Measurements from ENCODE around the gene RAMP1.

RAMP1 gene

GRCh38 chr2:237909801-237910475, 50.5 kb downstream of the RAMP1 start:
- H3K27me3 ChIP-seq (ENCODE audit: insufficient read depth, low read length, poor library complexity, severe bottlenecking) = no peaks in the 10 kb centered on the region
- H2AFZ ChIP-seq (ENCODE audit: low read length) = no peak overlapping the region
- H3F3A ChIP-seq (ENCODE audit: low read depth) = 0 out of 2 replicates have a peak, but pooled peaks cover 4% of the 10 kb centered on the region
- no peaks in the 10 kb centered on the region for H3K9me2 ChIP-seq (replicated peaks; ENCODE audit: low read depth, low read length)
- TF ChIP-seq EZH2phosphoT487 (IDR thresholded peaks at IDR 0.05; ENCODE audit: borderline replicate concordance) = no peak
- no peak for TF ChIP-seq CTCF (conservative IDR thresholded peaks at IDR 0.05; ENCODE audit: low read length)
- H3K36me3 ChIP-seq (ENCODE audit: insufficient read depth, low read length) = no peaks in the 10 kb centered on the region
- no peak overlapping the region for H3K9ac ChIP-seq (ENCODE audit: low read depth, low read length, poor library complexity, severe bottlenecking)
- H3K9me3 ChIP-seq (ENCODE audit: insufficient read depth, low read depth, low read length) = peaks cover 11% of the 10 kb centered on the region
- no peaks in the 10 kb centered on the region for H4K20me1 ChIP-seq (ENCODE audit: insufficient read depth, low read length, poor library complexity, severe bottlenecking)
- H3K79me2 ChIP-seq (ENCODE audit: insufficient read depth, low read length) = no peaks in the 10 kb centered on the region
- no peak overlapping the region for H3K4me2 ChIP-seq (ENCODE audit: low read depth, low read length, poor library complexity, severe bottlenecking)
- peaks cover 13% of the 10 kb centered on the region for H3K4me1 ChIP-seq (ENCODE audit: insufficient read depth, low read length, poor library complexity, severe bottlenecking)
- no peak overlapping the region for H3K4me3 ChIP-seq (ENCODE audit: low read length, poor library complexity, severe bottlenecking)

- H3K4me3 ChIP-seq (ENCODE audit: low read length, poor library complexity, severe bottlenecking) = no peak overlapping the region
- H4K20me1 ChIP-seq (ENCODE audit: insufficient read depth, low read length, poor library complexity, severe bottlenecking) = no peaks in the 10 kb centered on the region
- no peaks in the 10 kb centered on the region for H3K27me3 ChIP-seq (ENCODE audit: insufficient read depth, low read length, poor library complexity, severe bottlenecking)
- H3K79me2 ChIP-seq (ENCODE audit: insufficient read depth, low read length) = no peaks in the 10 kb centered on the region
- H3F3A ChIP-seq (ENCODE audit: low read depth) = no peaks in the 10 kb centered on the region
- no peak overlapping the region for H2AFZ ChIP-seq (ENCODE audit: low read length)
- H3K9ac ChIP-seq (ENCODE audit: low read depth, low read length, poor library complexity, severe bottlenecking) = no peak overlapping the region
- TF ChIP-seq EZH2phosphoT487 (IDR thresholded peaks at IDR 0.05; ENCODE audit: borderline replicate concordance) (no peak), CTCF (conservative IDR thresholded peaks at IDR 0.05; ENCODE audit: low read length) (no peak)
- H3K4me2 ChIP-seq (ENCODE audit: low read depth, low read length, poor library complexity, severe bottlenecking) = no peak overlapping the region
- H3K9me2 ChIP-seq (replicated peaks; ENCODE audit: low read depth, low read length) = no peaks in the 10 kb centered on the region
- H3K36me3 ChIP-seq (ENCODE audit: insufficient read depth, low read length) = no peaks in the 10 kb centered on the region
- H3K4me1 ChIP-seq (ENCODE audit: insufficient read depth, low read length, poor library complexity, severe bottlenecking) = peaks cover 10% of the 10 kb centered on the region
- peaks cover 11% of the 10 kb centered on the region for H3K9me3 ChIP-seq (ENCODE audit: insufficient read depth, low read depth, low read length)
These were observed 51.3 kb downstream of the RAMP1 start for GRCh38 chr2:237910576-237911362.

- no peak overlapping the region for H2AFZ ChIP-seq (ENCODE audit: low read length)
- H3K79me2 ChIP-seq (ENCODE audit: insufficient read depth, low read length) = no peaks in the 10 kb centered on the region
- TF ChIP-seq EZH2phosphoT487 (IDR thresholded peaks at IDR 0.05; ENCODE audit: borderline replicate concordance) (no peak), CTCF (conservative IDR thresholded peaks at IDR 0.05; ENCODE audit: low read length) (no peak)
- H3K27me3 ChIP-seq (ENCODE audit: insufficient read depth, low read length, poor library complexity, severe bottlenecking) = no peaks in the 10 kb centered on the region
- H3K4me1 ChIP-seq (ENCODE audit: insufficient read depth, low read length, poor library complexity, severe bottlenecking) = peaks cover 10% of the 10 kb centered on the region
- no peak overlapping the region for H3K9ac ChIP-seq (ENCODE audit: low read depth, low read length, poor library complexity, severe bottlenecking)
- no peaks in the 10 kb centered on the region for H3K36me3 ChIP-seq (ENCODE audit: insufficient read depth, low read length)
- no peak overlapping the region for H3K4me2 ChIP-seq (ENCODE audit: low read depth, low read length, poor library complexity, severe bottlenecking)
- H4K20me1 ChIP-seq (ENCODE audit: insufficient read depth, low read length, poor library complexity, severe bottlenecking) = no peaks in the 10 kb centered on the region
- no peaks in the 10 kb centered on the region for H3F3A ChIP-seq (ENCODE audit: low read depth)
- H3K9me2 ChIP-seq (replicated peaks; ENCODE audit: low read depth, low read length) = no peaks in the 10 kb centered on the region
- peaks cover 11% of the 10 kb centered on the region for H3K9me3 ChIP-seq (ENCODE audit: insufficient read depth, low read depth, low read length)
- H3K4me3 ChIP-seq (ENCODE audit: low read length, poor library complexity, severe bottlenecking) = no peak overlapping the region
These were observed 52.1 kb downstream of the RAMP1 start for GRCh38 chr2:237911363-237912017.
